GM23248 (cell line): ENCODE data around the gene MAGEA9B. TPM values are rescaled to one million over a fixed set of nuclear protein-coding genes. Genes with fewer than 3 reads are reported as not detected.
"Not testable (repeated sequence)": the region's sequence is repeated elsewhere in the genome, so short reads cannot be mapped to it uniquely, and the experiment has no call there.

Source experiments
- DNase-seq: peaks from one replicate; pipeline ENCODE4 v3.0.0-alpha.2; 2015
- H2AFZ ChIP-seq: fragments of 200-600 bp; sonication (generic); 2 replicates; pipeline ENCODE4 v1.6.1; 2016; ENCODE audit warnings: antibody characterized with exemption
- H3F3A ChIP-seq: fragments of 200-600 bp; sonication (generic); 2 replicates; pipeline ENCODE4 v1.6.1; 2016; ENCODE audit warnings: mild to moderate bottlenecking, antibody characterized with exemption, mixed run types; ENCODE audit not compliant: insufficient read depth
- H3K27ac ChIP-seq: fragments of 200-600 bp; sonication (generic); 2 replicates; pipeline ENCODE4 v1.5.1; 2016; ENCODE audit warnings: mild to moderate bottlenecking
- H3K27me3 ChIP-seq: fragments of 200-600 bp; sonication (generic); replicated peaks from 2 replicates; pipeline ENCODE4 v1.6.1; 2016; ENCODE audit warnings: mild to moderate bottlenecking; ENCODE audit not compliant: insufficient read depth
- H3K36me3 ChIP-seq: fragments of 200-600 bp; sonication (generic); 2 replicates; pipeline ENCODE4 v1.6.1; 2016; ENCODE audit warnings: low read depth, mild to moderate bottlenecking
- H3K4me1 ChIP-seq: fragments of 200-600 bp; sonication (generic); 2 replicates; pipeline ENCODE4 v1.6.1; 2016; ENCODE audit warnings: mild to moderate bottlenecking; ENCODE audit not compliant: insufficient read depth
- H3K4me2 ChIP-seq: fragments of 200-600 bp; sonication (generic); one replicate; pipeline ENCODE4 v1.6.1; 2016; ENCODE audit warnings: mild to moderate bottlenecking; ENCODE audit not compliant: unreplicated experiment
- H3K4me3 ChIP-seq: fragments of 200-600 bp; sonication (generic); 2 replicates; pipeline ENCODE4 v1.5.1; 2016; ENCODE audit warnings: mild to moderate bottlenecking
- H3K79me2 ChIP-seq: fragments of 200-600 bp; sonication (generic); 2 replicates; pipeline ENCODE4 v1.6.1; 2016; ENCODE audit warnings: mild to moderate bottlenecking; ENCODE audit not compliant: insufficient read depth
- H3K9ac ChIP-seq: fragments of 200-600 bp; sonication (generic); 2 replicates; pipeline ENCODE4 v1.6.1; 2016; ENCODE audit warnings: mild to moderate bottlenecking
- H3K9me2 ChIP-seq: fragments of 200-600 bp; sonication (generic); 2 replicates; pipeline ENCODE4 v1.6.1; 2016; ENCODE audit warnings: mixed run types, mild to moderate bottlenecking, moderate library complexity; ENCODE audit not compliant: insufficient read depth
- H3K9me3 ChIP-seq: fragments of 200-600 bp; sonication (generic); one replicate; pipeline ENCODE4 v1.6.1; 2017; ENCODE audit warnings: low read depth
- H4K20me1 ChIP-seq: fragments of 200-600 bp; sonication (generic); 2 replicates; pipeline ENCODE4 v1.6.0; 2016; ENCODE audit not compliant: insufficient read depth
- EZH2 ChIP-seq: fragments of 200-600 bp; sonication (generic); IDR thresholded peaks from 2 replicates; pipeline ENCODE4 v1.6.1; 2018; ENCODE audit warnings: antibody characterized with exemption, mild to moderate bottlenecking; ENCODE audit not compliant: insufficient read depth, poor library complexity, severe bottlenecking
- EZH2phosphoT487 ChIP-seq: fragments of 200-600 bp; sonication (generic); IDR thresholded peaks from 2 replicates; pipeline ENCODE4 v1.6.1; 2018; ENCODE audit warnings: antibody characterized with exemption, moderate library complexity, mild to moderate bottlenecking, low read depth; ENCODE audit not compliant: insufficient read depth
- WGBS, 2 experiments: methylation state at CpG; one replicate each; pipeline ENCODE4 v1.1.6; 2015 to 2017; ENCODE audit warnings: low lambda C conversion rate in 2 of 2, low coverage in 1 of 2; ENCODE audit errors: missing lambda C conversion rate in 2 of 2; 5-methylcytosine and 5-hydroxymethylcytosine counted together
- in situ Hi-C: fragments of 300-500 bp; cut with MboI; formaldehyde crosslinking; loops from 2 replicates; pipeline ENCODE4 v1.15.0; 2020
- polyA plus RNA-seq: library from polyadenylated mRNA; unstranded; fragments of >200 nt; fragmentation: Nextera tagmentation; extraction: Ambion mirVana; gene quantifications from 2 replicates; pipeline ENCODE4 v1.2.1, GENCODE V29; 2016
- total RNA-seq: library from RNA; depleted of rRNA; stranded (reverse); fragments of >200 nt; shearing (Covaris generic); gene quantifications from 2 replicates; pipeline ENCODE4 v1.2.3, GENCODE V29; 2014; rRNA removed

MAGEA9B gene
- total RNA-seq: not detected in 2 replicates
- not detected in 2 replicates for polyA plus RNA-seq

DNA sequence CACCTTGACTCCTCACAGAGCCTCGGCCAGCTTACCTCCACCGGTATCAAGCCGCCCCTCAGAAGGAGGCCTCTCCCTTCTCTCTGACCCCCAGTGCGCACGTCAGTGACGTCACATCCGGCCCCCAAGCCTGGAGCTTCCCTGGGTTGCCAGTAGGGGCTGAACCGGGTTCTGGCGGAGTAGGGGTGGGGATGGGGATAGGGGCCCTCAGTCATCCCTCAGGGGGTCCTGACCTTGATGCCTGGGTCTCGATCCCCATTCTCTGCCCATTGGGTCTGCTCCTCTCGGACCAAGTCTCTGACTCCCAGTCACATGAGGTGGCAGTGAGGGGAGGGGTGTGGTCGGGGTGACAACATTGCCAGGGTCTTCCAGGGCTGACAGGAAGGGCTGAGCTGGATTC lies at the start of gene MAGEA9B:
Gene MAGEA9B (minus strand): TSS at position 101 of the 400 bp plus-strand sequence. CDS start 4,280 bp downstream, outside the sequence.
- H3K4me2 ChIP-seq, H3K27ac ChIP-seq, H4K20me1 ChIP-seq, H3K4me1 ChIP-seq, H3K9ac ChIP-seq, H3K4me3 ChIP-seq, H3K27me3 ChIP-seq, H3K79me2 ChIP-seq, H3K9me3 ChIP-seq, H2AFZ ChIP-seq, H3K36me3 ChIP-seq, H3K9me2 ChIP-seq, DNase-seq, in situ Hi-C loops, H3F3A ChIP-seq: not testable (repeated sequence)
- no CpG with 5 or more reads among the region's 12 CpGs for WGBS, 2 experiments

DNA sequence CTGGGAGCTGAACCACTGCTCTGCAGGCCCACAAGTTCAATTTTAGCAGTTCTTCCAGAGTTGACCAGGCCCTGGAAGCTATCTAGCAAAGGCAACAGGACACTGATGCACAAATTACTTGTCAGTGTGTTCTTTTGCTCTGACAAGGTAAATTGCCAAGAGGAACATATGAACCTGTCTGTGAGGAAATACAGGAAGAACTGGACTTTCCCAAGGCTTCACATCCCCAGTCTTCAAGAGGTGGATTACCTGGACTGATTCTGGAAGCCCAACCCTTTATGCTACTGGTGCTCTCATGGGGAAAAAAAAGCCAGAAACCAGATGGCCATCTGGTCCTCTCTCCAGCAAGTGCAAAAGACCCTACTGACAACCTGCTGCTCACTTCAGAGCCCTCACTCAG lies 46.3 kb upstream of the MAGEA9B start:
- no peak for DNase-seq
- no peaks in the 10 kb centered on the region for H3K36me3 ChIP-seq
- no peak for TF ChIP-seq EZH2
- no peak for TF ChIP-seq EZH2phosphoT487
- H3K4me1 ChIP-seq: peaks cover 7% of the 10 kb centered on the region; the same call in 1 of the 2 replicates
- no peak overlapping the region for H3K4me2 ChIP-seq
- H3K9me3 ChIP-seq: no peaks in the 10 kb centered on the region
- no peak overlapping the region for H3K4me3 ChIP-seq
- no peak overlapping the region for H3K27ac ChIP-seq
- H3K79me2 ChIP-seq: peaks cover 18% of the 10 kb centered on the region
- no peak overlapping the region for H2AFZ ChIP-seq
- in situ Hi-C loops: no loop called here
- H3F3A ChIP-seq: no peaks in the 10 kb centered on the region
- H3K9me2 ChIP-seq: no peaks in the 10 kb centered on the region
- no peak overlapping the region for H3K9ac ChIP-seq
- no peaks in the 10 kb centered on the region for H3K27me3 ChIP-seq
- no peaks in the 10 kb centered on the region for H4K20me1 ChIP-seq

- Histone ChIP-seq H3K4me1 (peaks cover 7% of the 10 kb centered on the region; the same call in 1 of the 2 replicates), H3K9me2 (no peaks in the 10 kb centered on the region), H3K9me3 (no peaks in the 10 kb centered on the region), H3F3A (no peaks in the 10 kb centered on the region), H4K20me1 (no peaks in the 10 kb centered on the region), H3K36me3 (no peaks in the 10 kb centered on the region), H3K9ac (peak within 1 kb of the TSS; percentile 77), H3K79me2 (peaks cover 37% of the 10 kb centered on the region), H3K4me3 (peak within 1 kb of the TSS; percentile 83), H3K4me2 (peak within 1 kb of the TSS; percentile 81), H2AFZ (peak within 1 kb of the TSS; percentile 92), H3K27me3 (no peaks in the 10 kb centered on the region), H3K27ac (peak within 1 kb of the TSS; percentile 48)
- in situ Hi-C loops: no loop called here
- peak; percentile 71 for DNase-seq
- WGBS, 2 experiments: 0 to 1% methylated on average over 12 to 49 of the region's 102 CpGs
- TF ChIP-seq EZH2: no peak
- TF ChIP-seq EZH2phosphoT487: no peak
These were observed 44.2 kb upstream of the MAGEA9B start, which contains the start of gene TMEM185A for GRCh38 chrX:149631234-149632165. TSS of gene TMEM185A (minus strand) at chrX:149631792. CDS start at chrX:149631580, 212 bp downstream.

DNA sequence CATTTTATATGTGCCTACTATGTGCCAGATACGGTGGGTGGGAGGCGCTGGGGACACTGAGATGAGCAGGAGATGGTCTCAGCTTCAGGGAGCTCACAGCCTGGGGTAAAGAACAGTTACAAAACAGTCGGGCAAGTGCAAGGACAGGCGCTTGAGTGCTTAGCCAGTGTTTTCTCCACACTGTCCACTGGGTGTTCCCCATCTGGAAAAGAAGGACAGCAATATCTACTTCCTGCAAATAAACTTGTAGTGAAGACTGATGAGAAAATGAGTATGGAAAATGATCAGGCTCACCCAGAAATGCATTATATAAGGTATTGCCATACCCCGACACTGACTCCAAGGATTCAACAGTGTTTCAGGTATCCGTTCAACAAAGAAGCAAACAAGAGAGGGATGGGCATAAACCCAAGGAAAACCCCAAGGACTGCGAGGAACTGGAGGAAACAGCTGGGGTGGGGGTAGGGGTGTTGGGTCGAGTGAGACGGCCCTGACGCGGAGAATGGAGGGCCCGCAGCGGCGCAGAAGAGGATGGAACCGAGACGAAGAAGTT lies 43.5 kb upstream of the MAGEA9B start:
- H3K36me3 ChIP-seq: no peaks in the 10 kb centered on the region
- H3K4me2 ChIP-seq: peak overlapping the region; percentile 81
- DNase-seq: peak; percentile 71
- H3K4me1 ChIP-seq: peaks cover 7% of the 10 kb centered on the region; the same call in 1 of the 2 replicates
- peaks cover 44% of the 10 kb centered on the region for H3K79me2 ChIP-seq
- TF ChIP-seq EZH2phosphoT487 (no peak), EZH2 (no peak)
- no peaks in the 10 kb centered on the region for H3K27me3 ChIP-seq
- peak overlapping the region; percentile 83 for H3K4me3 ChIP-seq
- peak overlapping the region; percentile 48 for H3K27ac ChIP-seq
- in situ Hi-C loops: no loop called here
- WGBS, 2 experiments: 0 to 1% methylated on average over 9 to 16 of the region's 16 CpGs
- H3K9me2 ChIP-seq: no peaks in the 10 kb centered on the region
- H2AFZ ChIP-seq: peak overlapping the region; percentile 92
- no peaks in the 10 kb centered on the region for H4K20me1 ChIP-seq
- peak overlapping the region; percentile 77 for H3K9ac ChIP-seq
- no peaks in the 10 kb centered on the region for H3F3A ChIP-seq
- H3K9me3 ChIP-seq: no peaks in the 10 kb centered on the region
